Neural cell (in vitro differentiated cells): ENCODE results near the gene GNG5. TPM values are rescaled to one million over a fixed set of nuclear protein-coding genes. Genes with fewer than 3 reads are reported as not detected.

Experiments
- H2AFZ ChIP-seq: fragments of 200-600, 300-800 bp; sonication (generic), shearing (Covaris generic); 2 replicates; pipeline ENCODE4 v1.6.0; 2014; ENCODE audit warnings: low read depth, mild to moderate bottlenecking, antibody characterized with exemption, low read length, moderate library complexity
- H3F3A ChIP-seq: fragments of 200-600 bp; shearing (Covaris generic); 2 replicates; pipeline ENCODE4 v1.6.1; 2016; ENCODE audit warnings: mild to moderate bottlenecking, moderate library complexity, mixed read lengths, antibody characterized with exemption, low read length; ENCODE audit not compliant: insufficient read depth, poor library complexity, severe bottlenecking
- H3K27ac ChIP-seq: fragments of 200-600, 300-800 bp; sonication (generic), shearing (Covaris generic); 2 replicates; pipeline ENCODE4 v1.5.1; 2014; ENCODE audit warnings: mild to moderate bottlenecking, low read length, moderate library complexity
- H3K27me3 ChIP-seq: fragments of 300-800, 200-600 bp; sonication (generic), shearing (Covaris generic); 2 replicates; pipeline ENCODE4 v1.6.0; 2014; ENCODE audit warnings: mild to moderate bottlenecking, low read depth, low read length, moderate library complexity; ENCODE audit not compliant: insufficient read depth
- H3K36me3 ChIP-seq: fragments of 300-800, 200-600 bp; sonication (generic), shearing (Covaris generic); 2 replicates; pipeline ENCODE4 v1.5.1; 2014; ENCODE audit warnings: mild to moderate bottlenecking, antibody characterized with exemption, low read length, moderate library complexity; ENCODE audit not compliant: insufficient read depth
- H3K4me2 ChIP-seq: fragments of 300-800, 200-600 bp; sonication (generic), shearing (Covaris generic); 2 replicates; pipeline ENCODE4 v1.6.0; 2014; ENCODE audit warnings: mild to moderate bottlenecking, low read length
- H3K4me3 ChIP-seq: fragments of 300-800, 200-600 bp; sonication (generic), shearing (Covaris generic); 2 replicates; pipeline ENCODE4 v1.5.1; 2014; ENCODE audit warnings: mild to moderate bottlenecking, low read length, moderate library complexity
- H3K79me2 ChIP-seq: fragments of 200-600 bp; shearing (Covaris generic); replicated peaks from 2 replicates; pipeline ENCODE4 v1.6.0; 2014; ENCODE audit warnings: mild to moderate bottlenecking, low read length, moderate library complexity; ENCODE audit not compliant: insufficient read depth
- H3K9ac ChIP-seq: fragments of 300-800, 200-600 bp; sonication (generic), shearing (Covaris generic); 2 replicates; pipeline ENCODE4 v1.6.1; 2016; ENCODE audit warnings: mild to moderate bottlenecking, low read length, mixed read lengths
- H3K9me2 ChIP-seq: fragments of 200-600 bp; shearing (Covaris generic); 2 replicates; pipeline ENCODE4 v1.6.1; 2016; ENCODE audit warnings: mild to moderate bottlenecking, low read length, mixed read lengths; ENCODE audit not compliant: insufficient read depth
- H3K9me3 ChIP-seq: fragments of 200-600, 300-800 bp; sonication (generic), shearing (Covaris generic); 2 replicates; pipeline ENCODE4 v1.6.1; 2016; ENCODE audit warnings: mild to moderate bottlenecking, mixed run types, low read length, moderate library complexity, mixed read lengths
- H4K20me1 ChIP-seq: fragments of 200-600 bp; shearing (Covaris generic); 2 replicates; pipeline ENCODE4 v1.6.1; 2016; ENCODE audit warnings: mild to moderate bottlenecking, mixed run types; ENCODE audit not compliant: insufficient read depth
- EP300 ChIP-seq: fragments of 450-650 bp; conservative IDR thresholded peaks from 2 replicates; pipeline ENCODE4 v1.6.1; 2014; ENCODE audit warnings: antibody characterized with exemption, mild to moderate bottlenecking, moderate library complexity; ENCODE audit not compliant: poor library complexity, severe bottlenecking
- EZH2 ChIP-seq: fragments of 200-600, 300-800 bp; shearing (Covaris generic), sonication (generic); IDR thresholded peaks from 2 replicates; pipeline ENCODE4 v1.6.1; 2014; ENCODE audit warnings: antibody characterized with exemption, low read length, borderline replicate concordance, mild to moderate bottlenecking; ENCODE audit not compliant: insufficient read depth, poor library complexity, severe bottlenecking
- MXI1 ChIP-seq: fragments of 450-650 bp; conservative IDR thresholded peaks from 2 replicates; pipeline ENCODE4 v1.6.1; 2014; ENCODE audit warnings: antibody characterized with exemption, mild to moderate bottlenecking; ENCODE audit not compliant: poor library complexity, severe bottlenecking
- POLR2AphosphoS5 ChIP-seq: IDR thresholded peaks from 2 replicates; pipeline ENCODE4 v1.6.1; 2012
- RAD21 ChIP-seq: fragments of 450-650 bp; conservative IDR thresholded peaks from 2 replicates; pipeline ENCODE4 v1.6.1; 2014; ENCODE audit warnings: antibody characterized with exemption, mild to moderate bottlenecking, moderate library complexity
- SMC3 ChIP-seq: fragments of 450-650 bp; conservative IDR thresholded peaks from 2 replicates; pipeline ENCODE4 v1.6.1; 2014; ENCODE audit warnings: antibody characterized with exemption, mild to moderate bottlenecking, moderate library complexity; ENCODE audit not compliant: poor library complexity
- TAF1 ChIP-seq: IDR thresholded peaks from 2 replicates; pipeline ENCODE4 v1.6.1; 2012; ENCODE audit warnings: low read depth
- polyA plus RNA-seq: library from polyadenylated mRNA; depleted of rRNA; stranded (reverse); fragments of >200 nt; gene quantifications from 2 replicates; pipeline ENCODE4 v1.2.3, GENCODE V29; 2014
- TF ChIP-seq, protein P1 (sequence below): fragments of 450-650 bp; IDR thresholded peaks from 2 replicates; pipeline ENCODE4 v1.5.1; 2014; ENCODE audit warnings: antibody characterized with exemption, mild to moderate bottlenecking, moderate library complexity; ENCODE audit not compliant: poor library complexity, severe bottlenecking
- TF ChIP-seq, protein P2 (sequence below): IDR thresholded peaks from 2 replicates; pipeline ENCODE4 v1.6.1; 2012; ENCODE audit warnings: borderline replicate concordance

Gene GNG5
- polyA plus RNA-seq, 1 donor from 2014 or later: 1.5 TPM

DNA sequence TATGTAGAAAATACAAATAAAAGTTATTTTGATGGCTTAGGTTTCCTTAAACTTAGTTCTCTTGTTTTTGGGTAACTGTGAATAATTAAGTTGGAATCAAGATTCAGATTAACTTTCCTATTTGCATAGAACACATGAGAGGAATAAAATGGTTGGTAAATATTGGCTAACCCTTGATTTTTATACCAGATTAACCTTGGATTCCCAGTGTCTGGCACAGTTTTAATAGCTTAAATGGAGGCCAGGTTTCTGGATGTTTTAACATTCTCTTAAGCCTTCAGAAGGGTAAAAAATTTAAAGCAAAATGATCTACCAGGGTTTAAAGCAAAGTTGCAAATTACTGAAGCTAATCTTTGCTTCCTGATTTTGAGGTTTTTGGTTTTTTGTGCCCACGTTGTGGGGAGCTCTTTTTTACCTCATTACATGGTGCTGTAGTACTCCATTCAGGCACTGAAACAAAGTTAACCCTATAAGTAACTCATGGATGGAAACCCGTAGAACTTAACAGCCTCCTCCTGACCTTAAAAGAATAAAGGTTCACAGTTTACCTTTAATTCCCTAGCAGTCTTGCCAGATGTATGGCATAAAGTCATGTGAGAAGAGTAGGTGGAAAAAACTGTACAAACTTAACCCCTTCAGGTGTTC lies 8.6 kb downstream of the GNG5 start:
- no peak overlapping the region for H3K9ac ChIP-seq
- TF ChIP-seq SMC3 (no peak), TAF1 (no peak), POLR2AphosphoS5 (no peak), EP300 (no peak), RAD21 (no peak), MXI1 (no peak), EZH2 (no peak)
- TF ChIP-seq, protein P1, sequence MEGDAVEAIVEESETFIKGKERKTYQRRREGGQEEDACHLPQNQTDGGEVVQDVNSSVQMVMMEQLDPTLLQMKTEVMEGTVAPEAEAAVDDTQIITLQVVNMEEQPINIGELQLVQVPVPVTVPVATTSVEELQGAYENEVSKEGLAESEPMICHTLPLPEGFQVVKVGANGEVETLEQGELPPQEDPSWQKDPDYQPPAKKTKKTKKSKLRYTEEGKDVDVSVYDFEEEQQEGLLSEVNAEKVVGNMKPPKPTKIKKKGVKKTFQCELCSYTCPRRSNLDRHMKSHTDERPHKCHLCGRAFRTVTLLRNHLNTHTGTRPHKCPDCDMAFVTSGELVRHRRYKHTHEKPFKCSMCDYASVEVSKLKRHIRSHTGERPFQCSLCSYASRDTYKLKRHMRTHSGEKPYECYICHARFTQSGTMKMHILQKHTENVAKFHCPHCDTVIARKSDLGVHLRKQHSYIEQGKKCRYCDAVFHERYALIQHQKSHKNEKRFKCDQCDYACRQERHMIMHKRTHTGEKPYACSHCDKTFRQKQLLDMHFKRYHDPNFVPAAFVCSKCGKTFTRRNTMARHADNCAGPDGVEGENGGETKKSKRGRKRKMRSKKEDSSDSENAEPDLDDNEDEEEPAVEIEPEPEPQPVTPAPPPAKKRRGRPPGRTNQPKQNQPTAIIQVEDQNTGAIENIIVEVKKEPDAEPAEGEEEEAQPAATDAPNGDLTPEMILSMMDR: no peak
- TF ChIP-seq, protein P2, sequence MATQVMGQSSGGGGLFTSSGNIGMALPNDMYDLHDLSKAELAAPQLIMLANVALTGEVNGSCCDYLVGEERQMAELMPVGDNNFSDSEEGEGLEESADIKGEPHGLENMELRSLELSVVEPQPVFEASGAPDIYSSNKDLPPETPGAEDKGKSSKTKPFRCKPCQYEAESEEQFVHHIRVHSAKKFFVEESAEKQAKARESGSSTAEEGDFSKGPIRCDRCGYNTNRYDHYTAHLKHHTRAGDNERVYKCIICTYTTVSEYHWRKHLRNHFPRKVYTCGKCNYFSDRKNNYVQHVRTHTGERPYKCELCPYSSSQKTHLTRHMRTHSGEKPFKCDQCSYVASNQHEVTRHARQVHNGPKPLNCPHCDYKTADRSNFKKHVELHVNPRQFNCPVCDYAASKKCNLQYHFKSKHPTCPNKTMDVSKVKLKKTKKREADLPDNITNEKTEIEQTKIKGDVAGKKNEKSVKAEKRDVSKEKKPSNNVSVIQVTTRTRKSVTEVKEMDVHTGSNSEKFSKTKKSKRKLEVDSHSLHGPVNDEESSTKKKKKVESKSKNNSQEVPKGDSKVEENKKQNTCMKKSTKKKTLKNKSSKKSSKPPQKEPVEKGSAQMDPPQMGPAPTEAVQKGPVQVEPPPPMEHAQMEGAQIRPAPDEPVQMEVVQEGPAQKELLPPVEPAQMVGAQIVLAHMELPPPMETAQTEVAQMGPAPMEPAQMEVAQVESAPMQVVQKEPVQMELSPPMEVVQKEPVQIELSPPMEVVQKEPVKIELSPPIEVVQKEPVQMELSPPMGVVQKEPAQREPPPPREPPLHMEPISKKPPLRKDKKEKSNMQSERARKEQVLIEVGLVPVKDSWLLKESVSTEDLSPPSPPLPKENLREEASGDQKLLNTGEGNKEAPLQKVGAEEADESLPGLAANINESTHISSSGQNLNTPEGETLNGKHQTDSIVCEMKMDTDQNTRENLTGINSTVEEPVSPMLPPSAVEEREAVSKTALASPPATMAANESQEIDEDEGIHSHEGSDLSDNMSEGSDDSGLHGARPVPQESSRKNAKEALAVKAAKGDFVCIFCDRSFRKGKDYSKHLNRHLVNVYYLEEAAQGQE: no peak
- no peak overlapping the region for H3K27ac ChIP-seq
- H2AFZ ChIP-seq: no peak overlapping the region
- H3K9me3 ChIP-seq: no peaks in the 10 kb centered on the region
- no peaks in the 10 kb centered on the region for H4K20me1 ChIP-seq
- H3F3A ChIP-seq: no peaks in the 10 kb centered on the region
- no peaks in the 10 kb centered on the region for H3K27me3 ChIP-seq
- H3K9me2 ChIP-seq: no peaks in the 10 kb centered on the region
- H3K36me3 ChIP-seq: peaks cover 15% of the 10 kb centered on the region
- H3K4me2 ChIP-seq: no peak overlapping the region
- H3K79me2 ChIP-seq: peaks cover 6% of the 10 kb centered on the region
- H3K4me3 ChIP-seq: no peak overlapping the region

DNA sequence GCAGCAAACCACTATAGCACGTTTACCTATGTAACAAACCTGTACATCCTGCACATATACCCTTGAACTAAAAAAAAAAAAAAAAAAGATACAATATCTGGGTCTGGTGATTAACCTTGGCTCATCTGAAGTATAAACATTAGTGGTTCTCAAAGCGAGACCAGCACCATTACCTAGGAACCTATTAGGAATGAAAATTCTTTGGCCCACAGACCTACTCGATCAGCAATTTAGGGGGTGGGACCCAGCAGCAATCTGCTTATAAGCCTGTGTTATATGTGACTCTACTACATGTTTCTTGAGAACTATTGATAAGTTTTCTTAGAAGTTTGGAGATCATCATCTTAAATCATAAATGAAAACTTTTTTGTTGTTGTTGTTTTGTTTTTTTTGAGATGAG lies 9.9 kb downstream of the GNG5 start:
- no peaks in the 10 kb centered on the region for H4K20me1 ChIP-seq
- H3K79me2 ChIP-seq: no peaks in the 10 kb centered on the region
- H3K27ac ChIP-seq: no peak overlapping the region
- peaks cover 18% of the 10 kb centered on the region for H3K36me3 ChIP-seq
- no peak overlapping the region for H3K4me3 ChIP-seq
- no peak overlapping the region for H3K9ac ChIP-seq
- no peaks in the 10 kb centered on the region for H3F3A ChIP-seq
- no peaks in the 10 kb centered on the region for H3K27me3 ChIP-seq
- H2AFZ ChIP-seq: no peak overlapping the region
- no peak overlapping the region for H3K4me2 ChIP-seq
- no peaks in the 10 kb centered on the region for H3K9me3 ChIP-seq
- H3K9me2 ChIP-seq: no peaks in the 10 kb centered on the region
- TF ChIP-seq EZH2: no peak
- TF ChIP-seq EP300: no peak
- TF ChIP-seq POLR2AphosphoS5: no peak
- no peak for TF ChIP-seq SMC3
- TF ChIP-seq, protein P2: no peak
- TF ChIP-seq RAD21: no peak
